Measurements from ENCODE around the gene MADCAM1.

The MADCAM1 gene

DNA sequence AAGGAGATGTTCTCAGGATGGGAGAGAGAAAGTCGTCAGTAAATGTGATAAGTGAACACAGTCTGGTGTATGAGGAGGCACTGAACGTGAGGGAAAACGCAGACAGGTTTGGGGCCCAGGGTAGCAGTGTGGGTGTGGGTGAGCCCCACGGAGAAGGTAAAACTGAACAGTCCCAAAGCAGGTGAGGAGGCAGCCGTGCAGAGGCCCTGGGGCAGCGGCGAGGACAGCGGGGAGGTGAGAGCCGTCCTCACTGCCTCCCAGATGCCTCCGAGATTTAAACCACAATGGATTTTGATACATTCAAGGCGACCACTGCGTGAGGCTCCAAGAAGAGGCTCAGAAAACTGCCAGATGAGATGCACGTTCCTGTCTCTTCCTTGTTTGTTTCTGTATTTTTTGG, 20.9 kb upstream of the MADCAM1 start:
- Histone ChIP-seq H3K9ac (ENCODE audit: low read depth, low read length, poor library complexity) (no peak overlapping the region), H3K4me2 (ENCODE audit: insufficient read depth, low read length, poor library complexity, severe bottlenecking) (no peak overlapping the region), H3K27ac (replicated peaks; ENCODE audit: low read length) (no peak overlapping the region), H3K14ac (ENCODE audit: low read length) (no peak overlapping the region), H2BK12ac (ENCODE audit: low read length) (no peak overlapping the region), H3K36me3 (replicated peaks in 1 of 2; ENCODE audit: control insufficient read depth in 2 of 2, insufficient read depth in 2 of 2, low read length in 2 of 2) (no peaks in the 10 kb centered on the region), H2BK15ac (ENCODE audit: low read length) (no peak overlapping the region), H3K4ac (ENCODE audit: low read length) (no peak overlapping the region), H2AK5ac (ENCODE audit: low read depth, low read length) (no peak overlapping the region), H3K18ac (ENCODE audit: low read length) (no peak overlapping the region), H3K4me3 (ENCODE audit: low read length in 2 of 2) (no peak overlapping the region), H3K23ac (ENCODE audit: low read depth, low read length, poor library complexity) (no peak overlapping the region), H2BK120ac (ENCODE audit: low read depth, low read length) (no peak overlapping the region), H4K91ac (ENCODE audit: low read depth, low read length, poor library complexity) (no peak overlapping the region), H4K8ac (ENCODE audit: low read depth, low read length) (no peak overlapping the region), H3K79me1 (ENCODE audit: low read depth, low read length) (no peaks in the 10 kb centered on the region), H3K9me3 (replicated peaks in 1 of 2; ENCODE audit: control insufficient read depth in 2 of 2, insufficient read depth in 1 of 2, low read depth in 1 of 2, low read length in 2 of 2) (peaks cover 0 to 1% of the 10 kb centered on the region in 2 donors), H2BK5ac (ENCODE audit: low read length) (no peak overlapping the region), H2AFZ (ENCODE audit: low read length) (no peak overlapping the region), H3K4me1 (ENCODE audit: control insufficient read depth in 2 of 2, insufficient read depth in 1 of 2, low read depth in 1 of 2, low read length in 2 of 2) (peaks cover 6 to 7% of the 10 kb centered on the region in 2 donors), H3K27me3 (ENCODE audit: control insufficient read depth in 3 of 3, insufficient read depth in 3 of 3, low read depth in 1 of 3, low read length in 3 of 3) (peaks cover 0 to 4% (median 0%) of the 10 kb centered on the region in 3 experiments)
- WGBS, 2 donors (ENCODE audit: extremely low coverage in 2 of 2, insufficient read length in 2 of 2, insufficient replicate concordance in 1 of 2): no CpG with 5 or more reads among the region's 13 CpGs
- DNase-seq (ENCODE audit: low spot score): no peak

GRCh38 chr19:478236-478903, 17.9 kb upstream of the MADCAM1 start:
- H2BK120ac ChIP-seq (ENCODE audit: low read depth, low read length): no peak overlapping the region
- H3K18ac ChIP-seq (ENCODE audit: low read length): peak overlapping the region; percentile 23
- peak overlapping the region; percentile 76 for H2BK5ac ChIP-seq (ENCODE audit: low read length)
- peak overlapping the region; percentile 6 for H3K14ac ChIP-seq (ENCODE audit: low read length)
- H3K9ac ChIP-seq (ENCODE audit: low read depth, low read length, poor library complexity): no peak overlapping the region
- H3K23ac ChIP-seq (ENCODE audit: low read depth, low read length, poor library complexity): peak overlapping the region; percentile 40
- H2AK5ac ChIP-seq (ENCODE audit: low read depth, low read length): peak overlapping the region; percentile 85
- peak overlapping the region; percentile 81 for H2BK12ac ChIP-seq (ENCODE audit: low read length)
- DNase-seq (ENCODE audit: low spot score): no peak
- no peak overlapping the region for H4K8ac ChIP-seq (ENCODE audit: low read depth, low read length)
- no peak overlapping the region for H3K4me3 ChIP-seq (ENCODE audit: low read length in 2 of 2)
- no peak overlapping the region for H3K4me2 ChIP-seq (ENCODE audit: insufficient read depth, low read length, poor library complexity, severe bottlenecking)
- H3K4ac ChIP-seq (ENCODE audit: low read length): no peak overlapping the region
- no peaks in the 10 kb centered on the region for H3K36me3 ChIP-seq (replicated peaks in 1 of 2; ENCODE audit: control insufficient read depth in 2 of 2, insufficient read depth in 2 of 2, low read length in 2 of 2)
- peak overlapping the region; percentile 88 for H2BK15ac ChIP-seq (ENCODE audit: low read length)
- H3K27me3 ChIP-seq (ENCODE audit: control insufficient read depth in 3 of 3, insufficient read depth in 3 of 3, low read depth in 1 of 3, low read length in 3 of 3): peaks cover 0 to 4% (median 0%) of the 10 kb centered on the region in 3 experiments
- peaks cover 0 to 5% of the 10 kb centered on the region in 2 donors for H3K9me3 ChIP-seq (replicated peaks in 1 of 2; ENCODE audit: control insufficient read depth in 2 of 2, insufficient read depth in 1 of 2, low read depth in 1 of 2, low read length in 2 of 2)
- peak overlapping the region; percentile 57 for H2AFZ ChIP-seq (ENCODE audit: low read length)
- WGBS, 2 donors (ENCODE audit: extremely low coverage in 2 of 2, insufficient read length in 2 of 2, insufficient replicate concordance in 1 of 2): no CpG with 5 or more reads among the region's 26 CpGs
- no peak overlapping the region for H4K91ac ChIP-seq (ENCODE audit: low read depth, low read length, poor library complexity)
- peaks cover 6% of the 10 kb centered on the region in 2 donors for H3K4me1 ChIP-seq (ENCODE audit: control insufficient read depth in 2 of 2, insufficient read depth in 1 of 2, low read depth in 1 of 2, low read length in 2 of 2)
- H3K27ac ChIP-seq (replicated peaks; ENCODE audit: low read length): no peak overlapping the region
- no peaks in the 10 kb centered on the region for H3K79me1 ChIP-seq (ENCODE audit: low read depth, low read length)

GRCh38 chr19:478976-479375, 17.3 kb upstream of the MADCAM1 start:
- Histone ChIP-seq H3K23ac (ENCODE audit: low read depth, low read length, poor library complexity) (peak overlapping the region; percentile 40), H3K14ac (ENCODE audit: low read length) (peak overlapping the region; percentile 6), H3K4me2 (ENCODE audit: insufficient read depth, low read length, poor library complexity, severe bottlenecking) (no peak overlapping the region), H3K27ac (replicated peaks; ENCODE audit: low read length) (no peak overlapping the region), H2BK120ac (ENCODE audit: low read depth, low read length) (no peak overlapping the region), H3K4ac (ENCODE audit: low read length) (no peak overlapping the region), H4K91ac (ENCODE audit: low read depth, low read length, poor library complexity) (no peak overlapping the region), H2AFZ (ENCODE audit: low read length) (no peak overlapping the region), H3K9me3 (replicated peaks in 1 of 2; ENCODE audit: control insufficient read depth in 2 of 2, insufficient read depth in 1 of 2, low read depth in 1 of 2, low read length in 2 of 2) (peaks cover 0 to 5% of the 10 kb centered on the region in 2 donors), H3K27me3 (ENCODE audit: control insufficient read depth in 3 of 3, insufficient read depth in 3 of 3, low read depth in 1 of 3, low read length in 3 of 3) (peaks cover 0 to 4% (median 0%) of the 10 kb centered on the region in 3 experiments), H3K18ac (ENCODE audit: low read length) (peak overlapping the region; percentile 23), H3K9ac (ENCODE audit: low read depth, low read length, poor library complexity) (no peak overlapping the region), H2BK12ac (ENCODE audit: low read length) (peak overlapping the region; percentile 81), H3K79me1 (ENCODE audit: low read depth, low read length) (peaks cover 1% of the 10 kb centered on the region), H4K8ac (ENCODE audit: low read depth, low read length) (no peak overlapping the region), H3K4me3 (ENCODE audit: low read length in 2 of 2) (no peak overlapping the region), H3K36me3 (replicated peaks in 1 of 2; ENCODE audit: control insufficient read depth in 2 of 2, insufficient read depth in 2 of 2, low read length in 2 of 2) (no peaks in the 10 kb centered on the region), H2AK5ac (ENCODE audit: low read depth, low read length) (peak overlapping the region; percentile 85), H2BK15ac (ENCODE audit: low read length) (peak overlapping the region; percentile 88), H2BK5ac (ENCODE audit: low read length) (no peak overlapping the region), H3K4me1 (ENCODE audit: control insufficient read depth in 2 of 2, insufficient read depth in 1 of 2, low read depth in 1 of 2, low read length in 2 of 2) (peaks cover 6 to 9% of the 10 kb centered on the region in 2 donors)
- no CpG with 5 or more reads among the region's 14 CpGs for WGBS, 2 donors (ENCODE audit: extremely low coverage in 2 of 2, insufficient read length in 2 of 2, insufficient replicate concordance in 1 of 2)
- no peak for DNase-seq (ENCODE audit: low spot score)

DNA sequence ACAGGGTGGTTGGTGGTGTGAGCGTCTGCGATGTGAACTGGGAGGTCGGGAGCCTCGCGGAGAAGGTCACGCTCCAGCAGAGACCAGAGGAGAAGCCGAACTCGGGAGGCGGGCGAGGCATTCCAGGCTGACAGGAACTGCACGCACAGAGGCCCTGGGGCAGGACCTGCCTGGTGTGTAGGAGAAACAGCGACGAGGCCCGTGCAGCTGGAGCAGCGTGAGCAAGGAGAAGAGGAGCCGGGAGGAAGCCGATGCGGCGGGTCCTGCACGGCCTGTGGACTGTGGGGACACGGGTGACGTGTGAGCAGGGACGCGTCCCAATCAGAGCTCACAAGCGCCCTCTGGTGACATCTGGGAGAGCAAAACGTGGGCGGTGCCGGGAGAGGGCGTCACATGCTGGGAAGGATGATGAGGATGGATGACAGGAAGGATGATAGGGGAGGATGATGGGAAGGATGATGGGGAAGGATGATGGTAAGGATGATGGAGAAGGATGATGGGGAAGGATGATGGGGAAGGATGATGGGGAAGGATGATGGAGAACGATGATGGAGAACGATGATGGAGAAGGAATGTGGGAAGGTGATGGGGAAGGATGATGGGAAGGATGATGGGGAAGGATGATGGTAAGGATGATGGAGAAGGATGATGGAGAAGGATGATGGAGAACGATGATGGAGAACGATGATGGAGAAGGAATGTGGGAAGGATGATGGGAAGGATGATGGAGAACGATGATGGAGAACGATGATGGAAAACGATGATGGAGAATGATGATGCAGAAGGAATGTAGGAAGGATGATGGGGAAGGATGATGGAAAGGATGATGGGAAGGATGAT, 16.1 kb upstream of the MADCAM1 start:
- H2BK12ac ChIP-seq (ENCODE audit: low read length): peak overlapping the region; percentile 4
- peak; percentile 59 for DNase-seq (ENCODE audit: low spot score)
- H3K27me3 ChIP-seq (ENCODE audit: control insufficient read depth in 3 of 3, insufficient read depth in 3 of 3, low read depth in 1 of 3, low read length in 3 of 3): peaks cover 0 to 3% (median 0%) of the 10 kb centered on the region in 3 experiments
- WGBS, 2 donors (ENCODE audit: extremely low coverage in 2 of 2, insufficient read length in 2 of 2, insufficient replicate concordance in 1 of 2): 97 to 100% methylated on average over 7 of the region's 36 CpGs
- H3K18ac ChIP-seq (ENCODE audit: low read length): peak overlapping the region; percentile 93
- H3K27ac ChIP-seq (replicated peaks; ENCODE audit: low read length): no peak overlapping the region
- H3K4me2 ChIP-seq (ENCODE audit: insufficient read depth, low read length, poor library complexity, severe bottlenecking): peak overlapping the region; percentile 41
- H2BK120ac ChIP-seq (ENCODE audit: low read depth, low read length): no peak overlapping the region
- H3K9me3 ChIP-seq (replicated peaks in 1 of 2; ENCODE audit: control insufficient read depth in 2 of 2, insufficient read depth in 1 of 2, low read depth in 1 of 2, low read length in 2 of 2): peaks cover 0 to 5% of the 10 kb centered on the region in 2 donors
- H2BK5ac ChIP-seq (ENCODE audit: low read length): peak overlapping the region; percentile 3
- H3K23ac ChIP-seq (ENCODE audit: low read depth, low read length, poor library complexity): peak overlapping the region; percentile 16
- peaks cover 1% of the 10 kb centered on the region for H3K79me1 ChIP-seq (ENCODE audit: low read depth, low read length)
- no peaks in the 10 kb centered on the region for H3K36me3 ChIP-seq (replicated peaks in 1 of 2; ENCODE audit: control insufficient read depth in 2 of 2, insufficient read depth in 2 of 2, low read length in 2 of 2)
- H3K4ac ChIP-seq (ENCODE audit: low read length): no peak overlapping the region
- no peak overlapping the region for H4K91ac ChIP-seq (ENCODE audit: low read depth, low read length, poor library complexity)
- no peak overlapping the region for H4K8ac ChIP-seq (ENCODE audit: low read depth, low read length)
- peak overlapping the region in 1 of 2 donors; percentile 14 for H3K4me3 ChIP-seq (ENCODE audit: low read length in 2 of 2)
- peaks cover 8 to 10% of the 10 kb centered on the region in 2 donors for H3K4me1 ChIP-seq (ENCODE audit: control insufficient read depth in 2 of 2, insufficient read depth in 1 of 2, low read depth in 1 of 2, low read length in 2 of 2)
- H3K14ac ChIP-seq (ENCODE audit: low read length): no peak overlapping the region
- no peak overlapping the region for H2AK5ac ChIP-seq (ENCODE audit: low read depth, low read length)
- no peak overlapping the region for H3K9ac ChIP-seq (ENCODE audit: low read depth, low read length, poor library complexity)
- H2BK15ac ChIP-seq (ENCODE audit: low read length): peak overlapping the region; percentile 32
- H2AFZ ChIP-seq (ENCODE audit: low read length): peak overlapping the region; percentile 76

Measured in neuronal stem cell (in vitro differentiated cells).